ENCODE data around the gene CDC25B. TPM values are rescaled to one million over a fixed set of nuclear protein-coding genes. Genes with fewer than 3 reads are reported as not detected.
A peak's percentile ranks its signal among the peaks of the same experiment; 100 is the strongest.

The CDC25B gene
- total and polyA plus RNA-seq, 8 donors: 9.4 to 56.5 (median 25.1) TPM

DNA sequence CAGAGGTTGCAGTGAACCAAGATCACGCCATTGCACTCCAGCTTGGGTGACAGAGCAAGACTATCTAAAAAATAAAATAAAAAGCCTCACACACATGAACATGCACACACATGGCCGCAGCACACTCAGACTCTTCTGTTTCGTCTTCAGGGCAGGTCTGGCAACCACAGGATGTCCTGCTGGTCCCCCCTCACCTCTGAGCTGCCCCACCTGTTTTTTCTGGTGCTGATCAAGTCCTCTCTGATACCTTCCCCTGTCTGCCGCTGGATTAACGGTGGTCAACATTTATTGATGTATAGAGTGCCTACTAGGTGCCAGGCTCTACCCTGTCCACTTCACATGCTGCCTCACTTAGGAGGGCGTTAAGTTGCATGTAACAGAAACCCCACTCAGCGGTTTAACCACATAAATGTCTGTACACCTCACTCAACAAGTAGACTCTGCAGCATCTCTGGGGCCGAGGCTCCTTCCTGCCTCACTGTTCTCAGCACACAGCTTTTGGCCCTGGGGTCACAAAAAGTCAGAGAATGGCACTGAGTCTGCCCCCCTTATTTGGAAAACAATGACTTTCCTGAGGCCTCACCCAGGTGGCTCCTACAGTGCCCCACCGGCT is 19.7 kb downstream of the CDC25B start:
- Histone ChIP-seq H3K9me3 (no peaks in the 10 kb centered on the region), H3K27ac (peak overlapping the region in 4 of 5 donors; percentile 10 to 35 (median 16)), H3K36me3 (no peaks in the 10 kb centered on the region), H3K4me1 (peaks cover 45 to 66% (median 62%) of the 10 kb centered on the region in 4 donors), H3K4me3 (no peak overlapping the region), H3K27me3 (no peaks in the 10 kb centered on the region)
- intact Hi-C loops (cut with DNase I; ENCODE audit: low total_unique reads): no loop called here
- 77 to 84% (median 79%) methylated on average over 9 of the region's 9 CpGs for WGBS, 5 donors
- peak in 1 of 2 donors; percentile 32 for DNase-seq
- no peak for TF ChIP-seq EP300 (IDR thresholded peaks at IDR 0.05)
- no peak for TF ChIP-seq POLR2AphosphoS5 (IDR thresholded peaks at IDR 0.05)
- TF ChIP-seq, protein P1, sequence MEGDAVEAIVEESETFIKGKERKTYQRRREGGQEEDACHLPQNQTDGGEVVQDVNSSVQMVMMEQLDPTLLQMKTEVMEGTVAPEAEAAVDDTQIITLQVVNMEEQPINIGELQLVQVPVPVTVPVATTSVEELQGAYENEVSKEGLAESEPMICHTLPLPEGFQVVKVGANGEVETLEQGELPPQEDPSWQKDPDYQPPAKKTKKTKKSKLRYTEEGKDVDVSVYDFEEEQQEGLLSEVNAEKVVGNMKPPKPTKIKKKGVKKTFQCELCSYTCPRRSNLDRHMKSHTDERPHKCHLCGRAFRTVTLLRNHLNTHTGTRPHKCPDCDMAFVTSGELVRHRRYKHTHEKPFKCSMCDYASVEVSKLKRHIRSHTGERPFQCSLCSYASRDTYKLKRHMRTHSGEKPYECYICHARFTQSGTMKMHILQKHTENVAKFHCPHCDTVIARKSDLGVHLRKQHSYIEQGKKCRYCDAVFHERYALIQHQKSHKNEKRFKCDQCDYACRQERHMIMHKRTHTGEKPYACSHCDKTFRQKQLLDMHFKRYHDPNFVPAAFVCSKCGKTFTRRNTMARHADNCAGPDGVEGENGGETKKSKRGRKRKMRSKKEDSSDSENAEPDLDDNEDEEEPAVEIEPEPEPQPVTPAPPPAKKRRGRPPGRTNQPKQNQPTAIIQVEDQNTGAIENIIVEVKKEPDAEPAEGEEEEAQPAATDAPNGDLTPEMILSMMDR (IDR thresholded peaks at IDR 0.05): no peak
- no peak for TF ChIP-seq POLR2A (IDR thresholded peaks at IDR 0.05)

DNA sequence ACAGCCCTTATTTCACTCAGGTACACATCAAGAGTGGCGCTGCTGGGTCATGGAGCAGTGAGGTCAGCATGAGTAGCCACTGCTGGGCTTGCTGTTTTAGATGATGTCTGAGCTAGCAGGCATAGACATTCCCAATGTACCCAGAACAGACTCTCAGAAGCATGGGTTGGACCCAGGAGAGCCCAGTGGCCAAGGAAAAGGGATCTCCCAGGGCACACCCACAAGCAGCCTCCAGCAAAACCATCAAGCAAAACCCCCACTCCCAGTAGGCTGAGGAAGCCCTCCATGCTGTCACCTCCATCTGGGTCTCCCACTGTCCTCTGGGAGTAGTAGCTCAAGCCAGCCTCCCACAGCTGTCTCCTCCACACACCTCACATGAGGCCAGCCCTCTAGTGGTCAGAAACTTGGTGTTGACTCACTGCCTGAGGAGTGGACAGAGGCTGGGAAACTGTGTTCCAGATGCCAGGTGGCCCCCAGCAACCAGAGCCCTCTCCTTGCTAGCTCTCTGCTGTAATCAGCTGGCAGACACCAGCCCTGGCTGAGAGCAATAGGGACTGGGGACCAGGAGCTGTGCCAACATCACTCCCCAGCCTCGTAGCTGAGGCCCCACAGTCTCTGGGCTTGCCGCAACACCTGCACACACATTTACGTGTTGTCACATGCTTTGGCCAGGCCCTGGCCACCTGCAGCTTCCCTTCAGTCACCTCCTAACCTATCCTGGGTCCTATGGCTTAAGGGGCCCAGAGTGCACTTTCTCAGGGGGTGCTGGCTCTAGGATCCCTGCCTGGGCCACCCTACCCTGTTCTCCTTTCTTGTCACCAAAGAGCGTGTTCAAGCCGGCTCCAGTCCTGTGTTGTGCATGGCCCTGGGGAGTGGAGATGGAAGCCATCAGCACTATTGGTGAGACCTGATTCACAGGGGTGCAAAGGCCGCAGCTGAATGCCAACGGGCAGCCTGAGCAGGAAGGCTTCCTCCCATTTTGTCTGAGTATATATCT is 22.3 kb downstream of the CDC25B start:
- no peak overlapping the region for H3K4me3 ChIP-seq
- H3K9me3 ChIP-seq: no peaks in the 10 kb centered on the region
- H3K27me3 ChIP-seq: no peaks in the 10 kb centered on the region
- peaks cover 9 to 17% (median 16%) of the 10 kb centered on the region in 4 donors for H3K36me3 ChIP-seq
- WGBS, 5 donors: 62 to 75% (median 65%) methylated on average over 7 to 8 of the region's 8 CpGs
- DNase-seq: peak; percentile 84 to 91
- peak overlapping the region; percentile 68 to 100 (median 97) for H3K27ac ChIP-seq
- peaks cover 29 to 53% (median 46%) of the 10 kb centered on the region in 4 donors for H3K4me1 ChIP-seq
- intact Hi-C loops (cut with DNase I; ENCODE audit: low total_unique reads): no loop called here
- TF ChIP-seq POLR2A (IDR thresholded peaks at IDR 0.05) (no peak), EP300 (IDR thresholded peaks at IDR 0.05) (no peak), POLR2AphosphoS5 (IDR thresholded peaks at IDR 0.05) (peak in 1 of 3 donors; percentile 78)
- TF ChIP-seq, protein P1 (IDR thresholded peaks at IDR 0.05): peak in 5 of 7 experiments; percentile 43 to 81 (median 66)

DNA sequence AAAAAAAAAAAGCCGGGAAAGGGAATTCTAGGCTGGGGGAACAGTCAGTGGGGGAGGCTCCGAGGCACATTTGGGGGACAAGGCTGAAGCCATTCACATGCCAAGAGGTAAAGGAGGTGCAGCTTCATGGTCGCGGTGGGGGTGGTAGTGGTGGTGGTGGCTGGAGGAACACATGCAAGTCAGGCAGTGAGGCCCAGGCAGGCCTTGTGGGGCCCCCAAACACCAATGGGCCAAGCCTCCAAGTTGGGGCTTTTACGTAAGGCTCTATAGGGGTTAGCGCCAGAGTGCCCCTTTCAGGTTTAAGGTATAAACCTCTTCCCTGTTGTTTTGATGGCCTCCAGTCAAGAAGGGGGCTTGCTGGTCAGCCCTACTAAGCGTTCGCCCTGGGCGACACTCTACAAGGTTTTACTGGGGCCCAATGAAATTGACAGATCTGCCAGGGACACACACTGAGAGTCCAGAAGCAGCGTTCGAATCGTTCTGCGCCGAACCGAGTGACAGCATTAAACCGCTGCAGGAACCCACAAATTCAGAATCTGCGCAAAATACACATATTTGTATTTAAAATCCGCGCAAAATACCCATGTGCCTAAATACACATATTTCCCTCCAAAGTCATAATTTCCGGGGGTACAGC is 23.4 kb downstream of the CDC25B start:
- Histone ChIP-seq H3K9me3 (no peaks in the 10 kb centered on the region), H3K4me1 (peaks cover 21 to 43% (median 36%) of the 10 kb centered on the region in 4 donors), H3K36me3 (peaks cover 18 to 28% (median 27%) of the 10 kb centered on the region in 4 donors), H3K27ac (peak overlapping the region; percentile 93 to 100 (median 97)), H3K27me3 (no peaks in the 10 kb centered on the region), H3K4me3 (peak overlapping the region; percentile 60 to 73 (median 64))
- DNase-seq: peak in 1 of 2 donors; percentile 31
- intact Hi-C loops (cut with DNase I; ENCODE audit: low total_unique reads): no loop called here
- TF ChIP-seq EP300 (IDR thresholded peaks at IDR 0.05) (no peak), POLR2A (IDR thresholded peaks at IDR 0.05) (no peak), POLR2AphosphoS5 (IDR thresholded peaks at IDR 0.05) (no peak)
- TF ChIP-seq, protein P1 (IDR thresholded peaks at IDR 0.05): no peak
- WGBS, 5 donors: 56 to 62% (median 58%) methylated on average over 19 to 20 of the region's 20 CpGs

All from stomach (tissue), 9 donors.